Stomach smooth muscle (tissue), 2 donors: ENCODE data around the gene NCF2.

Source experiments
- H3K27ac ChIP-seq: one replicate; pipeline ENCODE4 v1.7.0; 2013; ENCODE audit warnings: mild to moderate bottlenecking, low read length, inconsistent platforms
- H3K27me3 ChIP-seq, 2 donors: one replicate each; pipeline ENCODE4 v1.7.0; 2013; ENCODE audit warnings: low read length in 2 of 2; ENCODE audit not compliant: insufficient read depth in 2 of 2, control insufficient read depth in 1 of 2
- H3K36me3 ChIP-seq, 2 donors: one replicate each; pipeline ENCODE4 v1.7.0; 2013; ENCODE audit warnings: low read length in 2 of 2; ENCODE audit not compliant: control insufficient read depth in 2 of 2, insufficient read depth in 2 of 2
- H3K4me1 ChIP-seq: one replicate; pipeline ENCODE4 v1.7.0; 2013; ENCODE audit warnings: low read length; ENCODE audit not compliant: control insufficient read depth, insufficient read depth
- H3K4me3 ChIP-seq, 2 donors: one replicate each; pipeline ENCODE4 v1.7.0; 2013; ENCODE audit warnings: low read length in 2 of 2
- H3K9ac ChIP-seq, 2 donors: one replicate each; pipeline ENCODE4 v1.7.0; 2013; ENCODE audit warnings: low read length in 2 of 2, mild to moderate bottlenecking in 1 of 2
- H3K9me3 ChIP-seq, 2 donors: one replicate each; pipeline ENCODE4 v1.7.0; 2013; ENCODE audit warnings: low read length in 2 of 2; ENCODE audit not compliant: control insufficient read depth in 2 of 2
- donor health status: healthy.
- donor health status: Pancreatic carcinoma.

Gene NCF2

GRCh38 chr1:183585038-183585437 is 5.2 kb downstream of the NCF2 start:
- H3K36me3 ChIP-seq = no peaks in the 10 kb centered on the region
- no peaks in the 10 kb centered on the region for H3K27me3 ChIP-seq
- H3K9ac ChIP-seq = no peak overlapping the region
- H3K9me3 ChIP-seq = no peaks in the 10 kb centered on the region
- peaks cover 5% of the 10 kb centered on the region for H3K4me1 ChIP-seq
- H3K4me3 ChIP-seq = no peak overlapping the region
- no peak overlapping the region for H3K27ac ChIP-seq

- no peak overlapping the region for H3K9ac ChIP-seq
- H3K4me3 ChIP-seq = no peak overlapping the region
- no peak overlapping the region for H3K27ac ChIP-seq
- H3K4me1 ChIP-seq = peaks cover 5% of the 10 kb centered on the region
- H3K9me3 ChIP-seq = no peaks in the 10 kb centered on the region
- H3K36me3 ChIP-seq = no peaks in the 10 kb centered on the region
- H3K27me3 ChIP-seq = no peaks in the 10 kb centered on the region
Observed at GRCh38 chr1:183584147-183584546, 6.1 kb downstream of the NCF2 start.

GRCh38 chr1:183583466-183583865 is 6.8 kb downstream of the NCF2 start:
- Histone ChIP-seq H3K36me3 (no peaks in the 10 kb centered on the region), H3K27ac (no peak overlapping the region), H3K4me3 (no peak overlapping the region), H3K9me3 (no peaks in the 10 kb centered on the region), H3K27me3 (no peaks in the 10 kb centered on the region), H3K4me1 (peaks cover 11% of the 10 kb centered on the region), H3K9ac (no peak overlapping the region)

- no peaks in the 10 kb centered on the region for H3K9me3 ChIP-seq
- H3K4me3 ChIP-seq = no peak overlapping the region
- H3K27me3 ChIP-seq = no peaks in the 10 kb centered on the region
- peaks cover 11% of the 10 kb centered on the region for H3K4me1 ChIP-seq
- no peaks in the 10 kb centered on the region for H3K36me3 ChIP-seq
- H3K27ac ChIP-seq = no peak overlapping the region
- no peak overlapping the region for H3K9ac ChIP-seq
Observed at GRCh38 chr1:183582021-183582713, 8.1 kb downstream of the NCF2 start.

DNA sequence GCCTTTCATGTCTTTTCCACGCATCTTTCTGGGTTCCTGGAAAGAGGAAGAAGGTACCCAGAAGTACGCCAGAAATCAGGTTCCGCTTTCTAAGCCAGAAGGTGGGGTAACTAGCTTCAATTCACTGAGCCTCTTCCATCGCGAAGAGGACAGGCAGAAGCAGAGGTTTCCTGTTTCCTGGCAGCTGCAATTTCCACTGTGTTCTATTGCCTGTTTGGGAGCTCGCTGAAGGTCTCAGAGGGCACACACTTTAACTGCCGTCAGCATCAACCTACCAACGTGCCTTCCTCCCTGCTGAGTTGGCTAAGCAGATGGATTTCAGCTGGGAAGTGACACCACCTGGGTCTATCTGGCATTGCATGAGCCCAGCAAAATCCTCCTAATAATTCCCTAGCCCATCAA is 10.0 kb downstream of the NCF2 start:
- H3K9me3 ChIP-seq = no peaks in the 10 kb centered on the region
- H3K27ac ChIP-seq = no peak overlapping the region
- H3K27me3 ChIP-seq = no peaks in the 10 kb centered on the region
- H3K9ac ChIP-seq = no peak overlapping the region
- H3K4me3 ChIP-seq = no peak overlapping the region
- H3K36me3 ChIP-seq = no peaks in the 10 kb centered on the region
- peaks cover 11% of the 10 kb centered on the region for H3K4me1 ChIP-seq

- H3K4me1 ChIP-seq = peaks cover 16% of the 10 kb centered on the region
- H3K4me3 ChIP-seq = no peak overlapping the region
- no peaks in the 10 kb centered on the region for H3K27me3 ChIP-seq
- no peaks in the 10 kb centered on the region for H3K36me3 ChIP-seq
- H3K27ac ChIP-seq = no peak overlapping the region
- H3K9me3 ChIP-seq = no peaks in the 10 kb centered on the region
- H3K9ac ChIP-seq = no peak overlapping the region
Observed at GRCh38 chr1:183578856-183579255, 11.4 kb downstream of the NCF2 start.

- Histone ChIP-seq H3K4me3 (no peak overlapping the region), H3K4me1 (peaks cover 16% of the 10 kb centered on the region), H3K9ac (no peak overlapping the region), H3K27me3 (no peaks in the 10 kb centered on the region), H3K27ac (no peak overlapping the region), H3K36me3 (no peaks in the 10 kb centered on the region), H3K9me3 (no peaks in the 10 kb centered on the region)
Observed at GRCh38 chr1:183577897-183578465, 12.3 kb downstream of the NCF2 start.

DNA sequence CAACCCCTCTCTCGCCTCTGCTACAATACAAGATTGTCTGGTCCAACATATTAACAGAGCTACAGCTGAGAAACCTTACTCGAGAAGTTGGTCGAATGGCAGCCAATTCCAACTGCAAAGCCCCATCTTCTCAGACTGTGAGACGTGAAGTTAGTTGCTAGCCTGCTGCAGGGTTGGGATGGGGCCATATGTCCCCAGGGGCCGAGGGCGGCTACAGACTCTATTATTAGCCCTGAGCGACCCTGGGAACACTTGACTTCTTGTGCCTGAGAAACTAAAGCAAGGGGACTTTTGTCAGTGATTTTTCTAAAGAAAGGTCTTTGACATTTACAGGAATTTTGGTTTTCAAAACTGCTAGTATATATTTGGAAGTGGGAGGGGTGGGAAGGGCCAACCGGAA is 13.7 kb downstream of the NCF2 start:
- H3K27ac ChIP-seq = no peak overlapping the region
- no peak overlapping the region for H3K9ac ChIP-seq
- H3K4me1 ChIP-seq = peaks cover 14% of the 10 kb centered on the region
- H3K36me3 ChIP-seq = no peaks in the 10 kb centered on the region
- no peak overlapping the region for H3K4me3 ChIP-seq
- H3K27me3 ChIP-seq = no peaks in the 10 kb centered on the region
- no peaks in the 10 kb centered on the region for H3K9me3 ChIP-seq

DNA sequence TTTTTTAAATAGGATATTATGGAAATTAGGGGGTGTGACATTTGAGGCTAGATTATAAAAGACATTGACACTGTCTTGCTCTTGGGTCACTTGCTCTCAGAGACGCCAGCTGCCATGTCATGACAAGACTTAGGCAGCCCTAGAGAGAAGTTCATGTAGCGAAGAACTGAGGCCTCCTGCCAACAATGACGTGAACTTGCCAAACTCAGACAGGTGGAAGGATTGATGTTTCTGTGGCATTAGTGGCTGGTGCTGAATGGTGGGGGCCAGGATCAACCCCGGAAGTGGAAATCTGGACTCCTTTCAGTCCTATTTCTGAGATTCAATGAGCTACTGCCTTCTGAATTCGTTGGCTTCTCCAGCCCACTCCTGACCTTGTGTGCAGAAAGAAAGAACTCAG is 14.7 kb downstream of the NCF2 start:
- H3K27me3 ChIP-seq = peaks cover 0 to 2% of the 10 kb centered on the region in 2 donors
- no peaks in the 10 kb centered on the region for H3K9me3 ChIP-seq
- H3K36me3 ChIP-seq = no peaks in the 10 kb centered on the region
- no peak overlapping the region for H3K9ac ChIP-seq
- H3K27ac ChIP-seq = no peak overlapping the region
- no peak overlapping the region for H3K4me3 ChIP-seq
- peaks cover 14% of the 10 kb centered on the region for H3K4me1 ChIP-seq

- H3K9ac ChIP-seq = no peak overlapping the region
- no peaks in the 10 kb centered on the region for H3K9me3 ChIP-seq
- H3K27me3 ChIP-seq = peaks cover 0 to 2% of the 10 kb centered on the region in 2 donors
- H3K27ac ChIP-seq = no peak overlapping the region
- peaks cover 7% of the 10 kb centered on the region for H3K4me1 ChIP-seq
- H3K4me3 ChIP-seq = no peak overlapping the region
- no peaks in the 10 kb centered on the region for H3K36me3 ChIP-seq
Observed at GRCh38 chr1:183572721-183573120, 17.5 kb downstream of the NCF2 start.

DNA sequence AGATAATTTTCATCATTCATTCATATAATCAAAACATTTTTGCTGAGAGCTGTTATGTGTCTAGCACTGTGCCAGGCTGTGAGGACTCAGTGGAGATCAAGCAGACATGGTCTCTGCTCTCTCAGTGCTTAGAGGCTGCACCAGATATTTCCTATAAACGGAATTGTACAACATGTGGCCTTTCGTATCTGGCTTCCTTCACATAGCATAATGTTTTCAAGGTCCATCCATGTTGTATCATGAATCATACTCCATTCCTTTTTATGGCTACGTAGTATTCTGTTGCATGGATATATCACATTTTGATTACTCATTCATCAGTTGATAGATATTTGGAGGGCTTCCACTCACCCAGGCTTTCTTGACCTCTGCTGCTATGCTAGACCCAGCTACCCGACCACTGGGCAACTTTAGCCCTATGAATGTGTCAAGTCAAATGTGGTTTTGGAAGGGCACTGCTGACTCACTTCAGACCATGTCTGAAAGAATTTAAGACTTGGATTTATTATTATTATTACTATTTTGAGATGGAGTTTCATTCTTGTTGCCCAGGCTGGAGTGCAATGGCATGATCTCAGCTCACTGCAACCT is 18.5 kb downstream of the NCF2 start:
- H3K27ac ChIP-seq = no peak overlapping the region
- H3K4me1 ChIP-seq = peaks cover 11% of the 10 kb centered on the region
- no peaks in the 10 kb centered on the region for H3K36me3 ChIP-seq
- no peak overlapping the region for H3K4me3 ChIP-seq
- H3K9ac ChIP-seq = no peak overlapping the region
- H3K27me3 ChIP-seq = peaks cover 0 to 2% of the 10 kb centered on the region in 2 donors
- H3K9me3 ChIP-seq = no peaks in the 10 kb centered on the region
